HG03354 (cell line): ENCODE data around the gene DACH2.

Experiments
- ATAC-seq: cut with Tn5 transposase; IDR thresholded peaks from one replicate; pipeline ENCODE4 v1.9.1; 2021; ENCODE audit warnings: mild to moderate bottlenecking; ENCODE audit not compliant: unreplicated experiment, poor library complexity, severe bottlenecking

Gene DACH2

GRCh38 chrX:86714441-86714840, 566.2 kb downstream of the DACH2 start:
- no peak for ATAC-seq

DNA sequence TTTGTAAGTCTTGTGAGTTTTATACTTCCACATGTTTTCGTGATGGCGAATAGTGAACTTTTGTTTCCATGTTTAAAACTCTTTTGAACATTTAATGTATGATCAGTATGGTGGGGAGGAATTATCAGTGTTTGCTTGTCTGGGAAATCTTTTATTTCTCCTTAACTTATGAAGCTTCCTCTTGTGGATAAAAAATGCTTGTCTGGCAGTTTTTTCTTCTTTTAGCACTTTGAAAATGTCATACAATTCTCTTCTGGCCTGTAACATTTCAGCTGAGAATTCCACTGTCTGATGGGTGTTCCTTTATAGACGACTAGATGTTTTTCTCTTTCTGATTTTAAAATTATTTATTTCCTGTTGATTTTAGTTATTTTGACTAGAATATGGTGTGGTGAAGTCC, 576.0 kb downstream of the DACH2 start:
- no peak for ATAC-seq

- ATAC-seq: no peak
Observed at GRCh38 chrX:86747091-86747490, 598.8 kb downstream of the DACH2 start.

DNA sequence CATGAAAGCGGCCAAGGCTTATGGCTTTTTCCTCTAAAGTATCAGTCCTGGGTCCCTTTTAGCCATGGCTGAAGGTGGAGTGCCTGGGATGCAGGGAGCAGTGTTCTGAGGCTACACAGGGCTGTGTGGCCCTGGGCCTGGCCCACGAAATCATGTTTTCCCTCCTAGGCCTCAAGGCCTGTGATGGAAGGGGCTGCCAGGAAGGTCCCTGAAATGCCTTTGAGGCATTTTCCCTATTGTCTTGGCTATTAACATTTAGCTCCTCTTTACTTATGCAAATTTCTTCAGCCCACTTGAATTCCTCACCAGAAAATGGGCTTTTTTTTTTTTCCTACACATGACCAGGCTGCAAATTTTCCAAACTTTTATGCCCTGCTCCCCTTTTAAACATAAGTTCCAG, 657.0 kb downstream of the DACH2 start:
- ATAC-seq: no peak

- no peak for ATAC-seq
Observed at GRCh38 chrX:86806786-86807185, 658.5 kb downstream of the DACH2 start.

GRCh38 chrX:86809651-86810050, 661.4 kb downstream of the DACH2 start:
- no peak for ATAC-seq

DNA sequence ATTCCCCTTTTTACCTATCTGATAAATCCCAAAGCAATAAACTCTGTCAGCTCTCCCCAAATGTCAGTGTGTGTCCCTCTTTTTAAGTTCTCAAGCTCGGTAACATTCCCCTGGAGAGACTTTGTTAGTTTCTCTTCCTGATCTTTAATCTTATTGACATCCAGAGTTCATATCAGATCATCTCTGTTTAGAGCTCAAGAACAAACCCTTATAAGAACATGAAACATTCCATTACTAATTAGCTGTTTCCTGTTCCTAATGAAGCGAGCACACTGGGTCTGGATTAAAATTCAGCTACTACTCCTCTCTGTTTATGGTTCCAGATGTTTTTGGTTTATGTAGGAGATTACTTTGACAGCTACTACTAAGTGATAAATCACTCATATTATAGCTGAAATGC, 681.5 kb downstream of the DACH2 start:
- no peak for ATAC-seq

DNA sequence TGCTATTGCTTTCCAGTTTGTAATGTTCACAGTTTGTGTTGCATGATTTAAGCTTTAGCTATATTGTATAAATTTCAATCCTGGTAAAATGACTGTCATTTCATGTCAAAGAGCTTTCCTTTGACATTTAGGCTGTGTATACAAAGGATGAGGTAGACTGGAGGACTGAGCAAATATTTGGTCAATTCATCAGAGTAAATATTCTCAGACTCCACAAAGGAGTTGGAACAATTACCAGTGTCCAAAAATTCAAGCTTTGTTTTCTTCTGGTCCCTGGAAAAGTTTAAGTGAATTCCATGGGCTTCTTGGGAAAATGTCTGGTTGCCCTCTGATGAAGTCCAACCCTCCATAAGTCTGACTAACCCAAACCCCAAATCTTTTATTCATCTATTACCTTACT, 682.4 kb downstream of the DACH2 start:
- no peak for ATAC-seq

DNA sequence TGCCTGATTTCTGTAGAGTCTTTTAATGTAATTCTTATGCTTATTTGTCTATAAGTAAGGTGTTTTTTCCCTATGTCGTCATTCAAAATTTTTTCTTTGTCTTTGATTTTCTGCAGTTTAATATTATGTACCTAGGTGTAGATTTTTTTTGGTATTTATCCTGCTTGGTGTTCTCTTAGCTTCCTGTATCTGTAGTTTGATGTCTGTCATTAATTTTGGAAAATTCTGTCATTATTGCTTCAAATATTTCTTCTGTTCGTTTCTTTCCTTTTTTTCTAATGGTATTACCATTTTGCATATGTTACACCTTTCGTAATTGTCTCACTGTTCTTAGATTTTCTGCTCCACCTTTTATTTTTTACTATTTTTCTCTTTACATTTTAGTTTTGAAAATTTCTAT, 696.9 kb downstream of the DACH2 start:
- no peak for ATAC-seq
